PFSK-1 (cell line): ENCODE measurements around the gene HAT1.

Experiments used
- FOXP2 ChIP-seq: optimal IDR thresholded peaks from 2 replicates; pipeline ENCODE3; 2011; ENCODE audit warnings: borderline replicate concordance, control low read depth, inconsistent platforms; ENCODE audit not compliant: insufficient read depth; ENCODE audit errors: extremely low read length, extremely low read depth
- POLR2AphosphoS5 ChIP-seq: IDR thresholded peaks from 2 replicates; pipeline ENCODE4 v1.6.1; 2012; ENCODE audit warnings: low read depth, mild to moderate bottlenecking, control low read depth, low read length, moderate library complexity
- REST ChIP-seq, 2 experiments: IDR thresholded peaks; 2 replicates each; pipeline versions ENCODE4 v1.6.1 to v1.8.0; 2011 to 2012; ENCODE audit warnings: low read depth in 2 of 2, low read length in 2 of 2, control low read depth in 1 of 2, inconsistent platforms in 1 of 2, mild to moderate bottlenecking in 1 of 2, moderate library complexity in 1 of 2; ENCODE audit not compliant: insufficient read depth in 1 of 2
- TAF1 ChIP-seq: IDR thresholded peaks from 2 replicates; pipeline ENCODE4 v1.6.1; 2012; ENCODE audit warnings: low read length, control low read depth, borderline replicate concordance; ENCODE audit not compliant: insufficient read depth

GRCh38 chr2:171985076-171985475, 62.8 kb downstream of the HAT1 start:
- TF ChIP-seq POLR2AphosphoS5, result no peak
- no peak for TF ChIP-seq REST (IDR thresholded peaks at IDR 0.05; ENCODE audit: insufficient read depth in 1 of 2, low read depth in 2 of 2, low read length in 2 of 2)
- no peak for TF ChIP-seq TAF1
- TF ChIP-seq FOXP2, result no peak
